CD14-positive monocyte (primary cell): Measurements from ENCODE around the gene MRPL32. TPM values are rescaled to one million over a fixed set of nuclear protein-coding genes. Genes with fewer than 3 reads are reported as not detected.

Experiments used
- DNase-seq, 3 donors: peaks; one replicate each; pipeline ENCODE4 v3.0.0-alpha.2; 2011 to 2022
- H2AFZ ChIP-seq: 2 replicates; pipeline ENCODE4 v1.6.0; 2012; ENCODE audit warnings: mild to moderate bottlenecking, low read depth, low read length, inconsistent platforms; ENCODE audit not compliant: insufficient read depth, poor library complexity, severe bottlenecking
- H3K27ac ChIP-seq, 2 donors: 1 replicate in 1 of 2; 2 replicates in 1 of 2; pipeline ENCODE4 v1.5.1; 2012 to 2013; ENCODE audit warnings: low read length in 2 of 2, control low read depth in 1 of 2, inconsistent platforms in 1 of 2, low read depth in 1 of 2, mild to moderate bottlenecking in 1 of 2
- H3K27me3 ChIP-seq, 2 donors: one replicate each; pipeline versions ENCODE4 v1.6.0 to v1.6.1; 2011 to 2013; ENCODE audit warnings: low read length in 2 of 2; ENCODE audit not compliant: control insufficient read depth in 2 of 2, insufficient read depth in 2 of 2
- H3K36me3 ChIP-seq, 2 donors: replicated peaks in 1 of 2; 1 replicate in 1 of 2; 2 replicates in 1 of 2; pipeline versions ENCODE4 v1.5.1 to v1.6.1; 2012 to 2013; ENCODE audit warnings: low read length in 2 of 2, control low read depth in 1 of 2, inconsistent platforms in 1 of 2, mild to moderate bottlenecking in 1 of 2; ENCODE audit not compliant: insufficient read depth in 2 of 2, control insufficient read depth in 1 of 2
- H3K4me1 ChIP-seq, 2 donors: 1 replicate in 1 of 2; 2 replicates in 1 of 2; pipeline versions ENCODE4 v1.5.1 to v1.6.1; 2012 to 2013; ENCODE audit warnings: low read length in 2 of 2, control low read depth in 1 of 2, inconsistent platforms in 1 of 2, mild to moderate bottlenecking in 1 of 2, moderate library complexity in 1 of 2; ENCODE audit not compliant: insufficient read depth in 2 of 2, control insufficient read depth in 1 of 2
- H3K4me2 ChIP-seq: replicated peaks from 2 replicates; pipeline ENCODE3; 2012; ENCODE audit warnings: low read length, moderate library complexity, mild to moderate bottlenecking; ENCODE audit not compliant: poor library complexity, severe bottlenecking; ENCODE audit errors: extremely low read depth
- H3K4me3 ChIP-seq, 3 experiments: fragments of 200-600 bp in 1 of 3; sonication (generic) in 1 of 3; replicated peaks in 1 of 3; 1 replicate in 2 of 3; 2 replicates in 1 of 3; pipeline ENCODE4 v1.5.1; 2011 to 2013; ENCODE audit warnings: low read length in 3 of 3, mild to moderate bottlenecking in 3 of 3, control low read depth in 2 of 3, low read depth in 2 of 3, inconsistent platforms in 1 of 3, moderate library complexity in 1 of 3
- H3K79me2 ChIP-seq: 2 replicates; pipeline ENCODE4 v1.6.0; 2012; ENCODE audit warnings: mild to moderate bottlenecking, control low read depth, inconsistent platforms, low read length, moderate library complexity; ENCODE audit not compliant: insufficient read depth
- H3K9ac ChIP-seq: 2 replicates; pipeline ENCODE4 v1.6.0; 2017; ENCODE audit warnings: low read length, mild to moderate bottlenecking; ENCODE audit not compliant: insufficient read depth, poor library complexity, severe bottlenecking
- H3K9me3 ChIP-seq, 2 donors: replicated peaks in 1 of 2; 1 replicate in 1 of 2; 2 replicates in 1 of 2; pipeline versions ENCODE4 v1.5.1 to v1.6.1; 2012 to 2013; ENCODE audit warnings: low read length in 2 of 2, control low read depth in 1 of 2; ENCODE audit not compliant: control insufficient read depth in 1 of 2, insufficient read depth in 1 of 2
- H4K20me1 ChIP-seq: 2 replicates; pipeline ENCODE4 v1.6.0; 2012; ENCODE audit warnings: mild to moderate bottlenecking, low read length, control low read depth, moderate library complexity; ENCODE audit not compliant: insufficient read depth
- H3K27ac Mint-ChIP-seq, 7 donors: one replicate each; pipeline ENCODE4 v1.8.0; 2020; ENCODE audit warnings: mild to moderate bottlenecking in 7 of 7, mixed read lengths in 7 of 7, moderate library complexity in 6 of 7, inconsistent platforms in 2 of 7
- H3K27me3 Mint-ChIP-seq, 3 donors: one replicate each; pipeline ENCODE4 v1.8.0; 2021 to 2022; ENCODE audit warnings: low read depth in 3 of 3, mild to moderate bottlenecking in 3 of 3, mixed read lengths in 3 of 3, moderate library complexity in 3 of 3, inconsistent platforms in 1 of 3
- H3K36me3 Mint-ChIP-seq, 2 donors: one replicate each; pipeline ENCODE4 v1.8.0; 2020; ENCODE audit warnings: mixed read lengths in 2 of 2, inconsistent platforms in 1 of 2, mild to moderate bottlenecking in 1 of 2
- H3K4me1 Mint-ChIP-seq: one replicate; pipeline ENCODE4 v1.8.0; 2020; ENCODE audit warnings: mild to moderate bottlenecking, mixed read lengths
- H3K4me3 Mint-ChIP-seq, 2 donors: one replicate each; pipeline ENCODE4 v1.8.0; 2020; ENCODE audit warnings: mild to moderate bottlenecking in 2 of 2, mixed read lengths in 2 of 2, moderate library complexity in 1 of 2
- H3K9me3 Mint-ChIP-seq, 7 donors: one replicate each; pipeline ENCODE4 v1.8.0; 2020 to 2022; ENCODE audit warnings: mixed read lengths in 7 of 7, mild to moderate bottlenecking in 6 of 7, moderate library complexity in 6 of 7, inconsistent platforms in 2 of 7
- CTCF ChIP-seq: fragments of 200-600 bp; IDR thresholded peaks from one replicate; pipeline ENCODE4 v1.8.0; 2022; ENCODE audit warnings: antibody characterized with exemption, mild to moderate bottlenecking
- WGBS: methylation state at CpG from one replicate; pipeline ENCODE4 v1.1.5; 2013; ENCODE audit warnings: missing lambda C conversion rate; ENCODE audit not compliant: insufficient coverage; 5-methylcytosine and 5-hydroxymethylcytosine counted together
- intact Hi-C, 2 donors: fragments of 100-400 bp; cut with micrococcal nuclease; formaldehyde crosslinking; loops; one replicate each; pipeline versions ENCODE4 v1.15.0 to v1.15.1; 2023
- polyA plus RNA-seq, 3 donors: library from polyadenylated mRNA; depleted of rRNA in 1 of 3; unstranded in 2 of 3; stranded (reverse) in 1 of 3; fragments of 300-500 nt in 2 of 3; fragments of >200 nt in 1 of 3; fragmentation: Illumina TruSeq in 2 of 3; gene quantifications; 1 replicate in 2 of 3; 2 replicates in 1 of 3; pipeline ENCODE4 v1.2.3, GENCODE V29; 2012 to 2021

The MRPL32 gene
- polyA plus RNA-seq, 3 donors: 23.4 to 49.6 (median 39.5) TPM

GRCh38 chr7:42907316-42907715 lies 24.9 kb upstream of the MRPL32 start:
- Histone ChIP-seq H3K4me1 (peaks cover 10 to 13% of the 10 kb centered on the region in 2 donors), H3K4me3 (no peak overlapping the region), H3K27ac (no peak overlapping the region), H3K36me3 (no peaks in the 10 kb centered on the region), H3K79me2 (peaks cover 6% of the 10 kb centered on the region), H4K20me1 (no peaks in the 10 kb centered on the region), H3K4me2 (no peak overlapping the region), H2AFZ (no peak overlapping the region), H3K9ac (no peak overlapping the region), H3K27me3 (no peaks in the 10 kb centered on the region), H3K9me3 (no peaks in the 10 kb centered on the region)
- peaks cover 0 to 2% (median 0%) of the 10 kb centered on the region in 7 donors for H3K9me3 Mint-ChIP-seq
- no peak for TF ChIP-seq CTCF
- H3K4me3 Mint-ChIP-seq: no peak overlapping the region
- intact Hi-C loops: no loop called here
- no peak overlapping the region for H3K27ac Mint-ChIP-seq
- H3K36me3 Mint-ChIP-seq: peaks cover 3 to 5% of the 10 kb centered on the region in 2 donors
- H3K27me3 Mint-ChIP-seq: peaks cover 0 to 3% (median 0%) of the 10 kb centered on the region in 3 donors
- peaks cover 24% of the 10 kb centered on the region for H3K4me1 Mint-ChIP-seq
- DNase-seq: no peak

- peaks cover 7 to 8% of the 10 kb centered on the region in 2 donors for H3K36me3 Mint-ChIP-seq
- no peaks in the 10 kb centered on the region for H4K20me1 ChIP-seq
- H3K4me1 ChIP-seq: peaks cover 11 to 24% of the 10 kb centered on the region in 2 donors
- no peak overlapping the region for H2AFZ ChIP-seq
- intact Hi-C loops: loop anchor here (2.0 to 10.0 kb wide), 2 partner anchors 22 to 1584 kb away; partner anchors contain the start of genes MRPL32 (in 1 of the 2), NUDCD3 (in 1 of the 2) and PSMA2 (in 1 of the 2)
- no peaks in the 10 kb centered on the region for H3K9me3 ChIP-seq
- no peaks in the 10 kb centered on the region for H3K27me3 ChIP-seq
- no peaks in the 10 kb centered on the region for H3K27me3 Mint-ChIP-seq
- H3K4me2 ChIP-seq: no peak overlapping the region
- H3K4me3 ChIP-seq: no peak overlapping the region
- no peak overlapping the region for H3K9ac ChIP-seq
- no peak overlapping the region for H3K27ac ChIP-seq
- peaks cover 38% of the 10 kb centered on the region for H3K4me1 Mint-ChIP-seq
- H3K9me3 Mint-ChIP-seq: peaks cover 0 to 2% (median 0%) of the 10 kb centered on the region in 7 donors
- H3K27ac Mint-ChIP-seq: peak overlapping the region in 1 of 7 donors; percentile 72
- H3K4me3 Mint-ChIP-seq: no peak overlapping the region
- H3K79me2 ChIP-seq: peaks cover 6% of the 10 kb centered on the region
- no peak for TF ChIP-seq CTCF
- WGBS: 100% methylated on average over 1 of the region's 2 CpGs
- DNase-seq: no peak
- peaks cover 0 to 1% of the 10 kb centered on the region in 2 donors for H3K36me3 ChIP-seq
These were observed 21.9 kb upstream of the MRPL32 start for GRCh38 chr7:42910306-42910705.
